Anterior cingulate cortex (tissue), 58 donors: ENCODE results near the gene PGA3.
"Not testable (repeated sequence)": the region's sequence is repeated elsewhere in the genome, so short reads cannot be mapped to it uniquely, and the experiment has no call there.

Experiments
- DNase-seq, 58 donors: peaks; one replicate each; lab custom pipeline; 2025; lab: John Stamatoyannopoulos, UW

PGA3 gene

DNA sequence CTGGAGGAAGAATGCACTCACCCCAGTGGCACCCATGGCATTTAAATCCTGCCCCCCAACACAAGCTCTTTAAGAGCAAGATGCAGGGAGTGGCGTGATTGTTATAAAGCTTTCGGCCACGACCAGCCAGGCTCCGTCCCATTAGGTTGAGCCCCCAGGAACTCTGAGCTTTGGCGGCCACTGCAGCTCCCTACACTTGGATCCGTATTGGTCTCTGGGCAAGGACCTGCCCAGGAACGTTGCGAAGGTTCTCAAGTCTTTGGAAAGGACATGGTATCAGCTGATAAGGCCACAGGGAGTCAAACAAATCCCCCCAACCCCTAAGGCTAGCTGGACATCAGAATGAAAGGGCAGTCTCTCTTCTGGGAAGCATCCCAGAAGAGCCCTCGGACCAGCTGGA, 32.7 kb upstream of the PGA3 start:
- DNase-seq: no peak

DNA sequence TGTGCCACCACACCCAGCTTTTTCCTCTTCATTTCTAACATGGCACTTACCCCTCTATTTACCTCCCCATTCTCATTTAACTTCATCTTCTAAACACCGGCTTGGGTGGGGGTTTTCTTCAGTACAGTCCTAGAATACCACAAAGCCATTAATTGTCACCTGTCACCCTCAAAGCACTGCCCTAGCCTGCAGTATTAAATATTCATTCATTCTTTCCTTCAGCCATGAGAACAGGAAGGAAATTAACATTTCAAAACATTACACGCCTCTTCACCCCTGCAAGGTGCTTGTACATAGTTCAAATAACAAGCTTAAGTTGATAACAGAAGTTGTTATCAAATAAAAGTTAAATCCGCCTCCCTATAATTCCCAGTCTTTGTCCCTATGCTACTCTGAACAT, 31.4 kb upstream of the PGA3 start:
- DNase-seq: no peak

DNA sequence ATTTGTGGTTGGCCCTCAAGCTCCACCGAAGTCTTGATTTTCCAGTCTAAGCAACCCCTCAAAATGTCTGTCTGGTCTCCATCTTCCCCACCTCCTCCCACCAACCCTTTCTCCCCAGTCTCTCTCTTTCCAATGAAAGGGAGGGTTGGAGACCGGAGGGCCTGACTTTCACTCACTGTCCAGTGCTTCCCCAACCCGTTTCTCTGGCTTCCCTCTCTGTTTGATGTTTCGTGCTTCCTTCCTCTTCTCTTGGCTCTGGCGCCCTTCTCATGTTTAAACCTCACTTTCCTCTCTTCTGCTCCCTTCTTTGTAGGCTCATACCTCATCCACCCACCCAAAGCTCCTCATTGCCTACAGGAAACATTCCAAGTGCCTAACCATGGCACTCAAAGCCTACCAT, 31.0 kb upstream of the PGA3 start:
- DNase-seq: no peak

DNA sequence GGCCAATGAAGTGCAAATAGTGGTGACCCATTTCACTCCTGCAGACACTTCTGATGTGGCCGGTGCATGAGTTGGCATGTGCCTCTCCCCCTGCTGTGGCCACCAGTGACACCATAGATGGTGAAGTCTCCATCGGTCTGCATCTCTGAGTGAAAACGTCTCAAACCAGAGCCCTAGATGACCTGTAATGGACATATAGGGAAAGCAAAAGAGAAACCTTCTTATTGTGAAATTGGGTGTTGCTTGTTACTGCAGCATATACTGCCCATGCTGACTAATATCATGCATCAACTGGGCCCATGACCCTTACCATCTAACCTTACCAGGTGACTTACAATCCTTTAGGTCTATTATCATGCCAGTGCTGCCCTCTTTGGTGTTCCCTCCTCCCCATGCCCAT, 30.4 kb upstream of the PGA3 start:
- no peak for DNase-seq

DNA sequence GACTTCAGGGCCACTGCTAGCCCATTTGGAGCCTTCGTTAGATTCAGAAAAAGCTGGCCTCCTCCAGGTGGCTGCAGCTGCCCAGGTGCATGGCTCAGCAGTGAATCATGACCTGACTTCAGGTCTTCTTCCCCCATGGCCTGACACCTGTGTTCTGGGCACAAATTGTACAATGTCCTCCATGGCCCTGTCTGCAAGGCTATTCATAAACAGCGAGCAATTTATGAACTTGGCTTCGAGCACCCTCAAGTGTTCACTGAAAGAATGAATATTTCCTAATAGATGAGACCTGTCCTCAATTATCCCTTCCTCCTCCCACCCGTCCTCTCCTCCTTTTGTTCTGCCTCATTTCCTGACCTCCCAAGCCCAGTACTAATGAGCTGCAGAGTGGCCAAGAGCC, 29.9 kb upstream of the PGA3 start:
- no peak for DNase-seq

DNA sequence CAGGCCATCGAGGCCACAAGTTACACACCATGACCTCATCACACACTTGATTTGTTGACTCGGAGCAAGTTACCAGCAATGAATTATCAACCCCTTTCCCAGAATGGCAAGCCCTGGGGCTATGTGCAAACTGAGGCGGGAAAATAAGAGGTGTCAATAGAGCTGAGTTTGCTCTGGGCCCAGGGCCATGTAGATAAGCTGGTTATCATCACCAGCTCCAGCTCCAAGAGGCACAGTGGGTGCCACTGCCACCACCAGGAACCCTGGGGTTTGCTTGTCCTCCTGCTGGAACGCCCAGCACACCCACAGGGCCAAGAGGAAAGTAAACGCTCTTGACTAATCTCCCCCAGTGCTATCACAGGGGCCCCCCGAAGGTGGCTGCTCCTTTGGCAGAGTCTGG, 29.0 kb upstream of the PGA3 start:
- DNase-seq: no peak

DNA sequence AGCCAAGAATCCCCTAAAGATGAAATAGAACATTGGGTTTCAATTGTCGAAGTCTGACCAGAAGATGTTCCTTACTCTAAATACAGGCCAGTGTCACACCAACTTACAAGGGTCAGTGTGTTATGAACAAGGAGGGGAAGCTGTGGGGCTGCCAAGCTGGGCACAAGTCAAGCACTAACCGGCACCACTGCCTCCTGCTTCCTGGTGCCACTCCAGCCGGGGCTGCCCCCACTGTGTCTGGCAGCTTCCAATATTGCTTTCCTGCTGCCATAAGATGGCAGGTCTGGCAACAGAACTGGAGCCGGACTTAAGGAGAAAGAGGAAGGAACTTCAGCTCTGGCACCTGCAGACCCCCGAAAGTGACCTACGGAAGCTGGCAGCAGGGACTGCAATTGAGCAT, 28.4 kb upstream of the PGA3 start:
- no peak for DNase-seq

DNA sequence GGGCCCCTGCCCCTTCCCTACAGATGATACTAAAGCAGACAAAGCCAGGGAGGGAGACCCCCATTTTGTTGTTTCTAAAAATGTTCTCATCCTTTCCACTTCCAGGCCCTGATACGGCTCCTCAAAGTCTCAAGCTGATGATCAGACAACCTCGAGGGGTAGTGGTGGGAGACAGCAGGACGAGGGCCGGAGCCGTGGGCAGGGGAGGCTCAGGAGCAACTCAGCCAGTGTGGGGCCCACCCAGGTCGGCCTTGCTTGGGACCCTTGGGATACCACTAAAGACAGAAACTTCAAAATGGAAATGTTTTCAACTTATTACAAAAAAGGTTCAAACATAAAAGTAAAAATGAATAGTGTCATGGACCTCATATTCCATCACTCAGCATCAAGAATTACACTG, 26.9 kb upstream of the PGA3 start:
- no peak for DNase-seq

DNA sequence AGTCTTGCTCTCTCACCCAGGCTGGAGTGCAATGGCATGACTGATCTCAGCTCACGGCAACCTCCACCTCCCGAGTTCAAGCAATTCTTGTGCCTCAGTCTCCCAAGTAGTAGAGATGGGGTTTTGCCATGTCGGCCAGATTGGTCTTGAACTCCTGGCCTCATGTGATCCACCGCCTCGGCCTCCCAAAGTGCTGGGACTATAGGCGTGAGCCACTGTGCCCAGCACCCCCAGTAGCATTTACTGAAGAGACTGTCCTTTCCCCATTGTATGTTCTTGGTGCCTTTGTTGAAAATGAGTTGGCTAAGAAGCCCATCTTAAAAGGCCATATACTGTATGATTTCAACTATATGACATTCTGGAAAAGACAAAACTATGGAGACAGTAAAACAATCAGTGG, 23.1 kb upstream of the PGA3 start:
- not testable (repeated sequence) for DNase-seq

DNA sequence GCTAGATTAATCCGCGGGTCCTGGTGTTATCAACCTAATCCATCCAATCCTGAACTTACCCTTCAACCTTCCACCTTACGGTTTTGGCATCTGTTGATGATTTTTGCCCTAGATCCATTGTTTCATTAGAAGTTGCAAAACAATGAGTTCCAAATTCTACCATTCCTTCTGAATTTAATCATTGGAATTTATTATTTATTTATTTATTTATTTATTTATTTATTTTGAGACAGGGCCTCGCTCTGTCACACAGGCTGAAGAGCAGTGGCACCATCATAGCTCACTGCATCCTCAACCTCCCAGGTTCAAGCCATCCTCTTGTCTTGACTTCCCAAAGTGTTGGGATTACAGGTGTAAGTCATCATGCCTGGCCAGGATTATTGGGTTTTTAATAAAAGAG, 21.8 kb upstream of the PGA3 start:
- DNase-seq: no peak

DNA sequence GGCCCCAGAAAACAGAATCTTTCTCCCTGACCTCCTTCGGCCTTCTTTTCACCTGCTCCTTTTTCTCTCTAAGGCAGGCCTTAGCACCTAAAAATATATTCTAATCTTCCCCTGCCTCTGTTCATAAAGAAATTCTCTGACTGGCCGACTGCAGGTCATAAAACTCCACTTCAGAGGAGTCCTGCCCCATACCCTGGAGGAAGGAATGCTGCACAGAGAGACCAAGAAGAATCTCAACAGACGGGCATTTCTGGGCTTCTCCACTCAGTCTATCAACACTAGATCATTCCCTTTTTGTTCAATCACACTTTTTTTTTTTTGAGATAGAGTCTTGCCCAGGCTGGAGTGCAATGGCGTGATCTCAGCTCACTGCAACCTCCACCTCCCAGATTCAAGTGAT, 19.7 kb upstream of the PGA3 start:
- no peak for DNase-seq

DNA sequence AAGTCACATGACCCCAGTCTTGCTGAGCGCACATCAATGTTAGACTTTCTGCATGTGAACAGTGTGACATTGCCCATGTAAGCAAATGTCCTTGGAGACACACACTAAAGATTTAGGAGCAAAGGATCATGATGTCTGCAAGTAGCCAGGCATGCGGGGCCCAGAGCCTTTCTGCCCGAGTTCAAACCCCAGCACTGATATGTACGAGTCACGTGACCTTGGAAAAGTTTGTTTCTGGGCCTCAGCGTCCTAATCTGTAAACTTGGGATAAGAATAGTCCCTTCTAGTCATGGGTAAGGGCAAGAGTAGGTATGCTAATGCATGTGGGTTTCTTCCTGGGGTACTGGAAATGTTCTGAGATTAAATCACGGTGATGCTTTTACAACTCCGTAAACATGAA, 16.8 kb upstream of the PGA3 start:
- no peak for DNase-seq

DNA sequence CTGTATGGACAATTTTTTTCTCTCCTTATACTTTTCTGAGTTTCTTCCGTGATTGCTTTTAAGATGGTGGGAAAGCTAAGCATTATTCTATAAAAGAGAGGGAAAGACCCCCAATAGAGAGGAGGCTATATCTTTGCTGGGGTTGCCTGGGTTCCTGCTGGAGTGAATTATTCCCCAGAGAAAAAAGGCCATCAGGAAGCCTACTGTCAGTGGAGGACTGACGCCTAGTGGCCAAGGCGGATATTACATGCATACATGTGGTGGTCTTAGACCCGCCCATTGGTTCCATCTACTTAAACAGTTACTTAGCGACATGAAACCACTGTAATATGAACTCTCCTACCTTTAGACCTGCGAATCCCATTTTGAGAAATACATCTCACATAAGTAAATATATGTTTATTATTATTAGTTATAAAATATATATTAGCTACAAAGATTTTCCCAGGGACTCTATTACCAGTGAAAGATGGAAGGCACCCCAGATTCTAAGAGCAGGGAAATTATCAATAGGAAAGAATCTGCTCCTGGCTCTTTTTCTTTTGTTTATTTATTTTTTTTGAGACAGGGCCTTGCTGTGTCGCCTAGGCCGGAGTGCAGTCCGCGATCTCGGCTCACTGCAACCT, 15.7 kb upstream of the PGA3 start:
- peak in 43 of 58 donors; percentile 3 to 81 (median 26) for DNase-seq

DNA sequence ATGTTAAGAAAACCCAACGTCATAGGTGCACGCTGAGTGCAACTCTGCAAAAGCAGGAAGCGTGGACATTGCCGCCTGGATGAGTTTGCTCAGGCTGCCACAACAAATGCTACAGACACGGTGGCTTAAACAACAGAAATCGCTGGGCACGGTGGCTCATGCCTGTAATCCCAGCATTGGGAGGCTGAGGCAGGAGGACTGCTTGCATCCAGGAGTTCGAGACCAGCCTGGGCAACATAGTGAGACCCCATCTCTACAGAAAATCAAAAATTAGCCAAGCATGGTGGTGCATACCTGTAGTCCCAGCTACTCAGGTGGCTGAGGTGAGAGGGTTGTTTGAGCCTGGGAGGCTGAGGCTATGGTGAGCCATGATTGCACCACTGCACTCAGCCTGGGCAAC, 13.4 kb upstream of the PGA3 start:
- no peak for DNase-seq

DNA sequence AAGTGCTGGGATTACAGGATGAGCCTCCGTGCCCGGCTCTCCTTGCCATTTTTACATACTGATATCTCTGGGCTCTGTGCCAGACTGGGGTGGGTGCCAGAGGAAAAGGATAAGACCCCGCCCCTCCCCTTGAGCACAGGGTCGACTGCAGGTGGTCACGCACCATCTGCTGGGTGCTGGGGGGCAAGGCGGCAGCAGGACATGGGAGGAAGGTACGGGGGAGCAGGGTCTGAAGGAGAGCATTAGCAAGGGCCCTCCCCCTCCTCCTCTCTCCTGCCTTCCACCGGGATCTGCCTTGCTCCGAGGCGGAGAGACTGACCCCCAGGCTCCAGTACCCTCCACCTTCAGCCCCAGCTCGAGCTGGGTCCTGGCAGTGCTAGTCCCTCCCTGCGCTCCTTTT, 9.7 kb upstream of the PGA3 start:
- no peak for DNase-seq

DNA sequence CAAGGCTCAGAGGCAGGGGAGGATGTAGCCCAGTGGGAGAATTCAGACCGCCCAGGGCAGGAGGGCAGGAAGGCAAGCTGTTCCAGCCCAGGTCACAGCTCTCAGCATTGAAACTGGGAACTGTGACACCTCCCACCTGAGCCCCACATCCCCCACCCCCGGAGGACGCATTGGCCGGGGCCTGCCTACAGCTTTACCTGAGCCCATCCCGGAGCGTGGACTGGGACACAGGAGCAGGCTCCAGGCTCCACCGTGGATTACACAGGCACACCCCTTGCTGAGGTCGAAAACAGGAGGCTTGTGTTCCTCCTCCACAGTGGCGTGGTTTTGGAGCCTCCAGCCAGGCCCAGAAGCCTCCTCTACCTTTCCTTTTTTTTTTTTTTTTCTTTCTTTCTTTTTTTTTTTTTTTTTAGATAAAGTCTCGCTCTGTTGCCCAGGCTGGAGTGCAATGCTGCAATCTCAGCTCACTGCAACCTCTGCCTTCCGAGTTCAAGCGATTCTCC, 9.1 kb upstream of the PGA3 start:
- DNase-seq: no peak

DNA sequence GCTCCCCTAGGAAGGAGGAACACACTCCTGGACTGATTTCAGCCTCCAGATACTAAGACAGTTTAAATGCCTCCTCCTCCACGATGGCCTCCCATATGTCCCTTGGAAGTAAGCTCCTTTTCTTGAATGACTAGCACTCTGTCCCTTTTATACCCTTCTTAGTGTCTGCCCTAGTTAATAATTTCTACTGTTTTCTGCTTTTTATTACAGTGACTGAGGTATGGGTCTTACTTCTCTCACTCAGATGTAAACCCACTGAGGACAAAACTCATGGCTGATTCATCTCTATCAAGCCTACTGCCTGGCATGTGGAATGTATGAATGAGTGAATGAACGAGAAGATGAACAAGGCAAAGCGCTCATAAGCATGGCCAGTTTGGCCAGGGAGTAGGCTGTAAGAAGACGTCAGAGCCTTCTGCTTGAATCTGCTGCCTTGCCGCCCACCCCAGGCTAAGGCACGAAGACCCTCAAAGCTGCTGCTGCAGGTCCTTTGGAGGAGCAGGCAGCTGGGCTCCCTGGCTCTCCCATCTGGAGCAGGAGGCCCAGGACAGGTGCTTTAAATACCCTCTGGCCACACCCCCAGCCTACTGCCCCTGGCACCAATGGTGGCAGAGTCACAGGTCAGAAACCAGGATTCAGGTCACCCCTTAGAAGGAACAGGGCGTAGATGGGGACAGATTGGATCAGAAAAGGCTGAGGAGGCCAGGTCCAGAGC, 8.2 kb upstream of the PGA3 start:
- DNase-seq: no peak

DNA sequence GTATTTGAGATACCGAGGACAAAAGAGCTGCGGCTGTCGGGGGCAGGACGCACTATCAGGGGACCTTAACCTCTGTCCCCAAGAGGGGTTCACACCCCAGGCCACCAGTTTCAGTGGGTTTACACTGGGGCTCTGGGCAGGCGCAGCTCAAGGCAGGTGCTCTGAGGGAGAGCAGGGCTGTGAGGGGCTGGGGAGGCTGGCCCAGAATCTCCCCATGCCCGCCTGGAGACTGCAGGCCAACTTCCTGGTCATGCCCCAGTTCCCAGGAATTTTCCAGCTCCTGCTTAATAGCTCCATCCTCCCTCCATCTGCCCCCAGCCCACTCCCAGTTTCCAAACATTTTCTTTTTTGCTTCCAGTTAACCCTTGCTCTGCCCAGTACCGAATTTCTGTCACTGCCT, 7.6 kb upstream of the PGA3 start:
- DNase-seq: no peak

DNA sequence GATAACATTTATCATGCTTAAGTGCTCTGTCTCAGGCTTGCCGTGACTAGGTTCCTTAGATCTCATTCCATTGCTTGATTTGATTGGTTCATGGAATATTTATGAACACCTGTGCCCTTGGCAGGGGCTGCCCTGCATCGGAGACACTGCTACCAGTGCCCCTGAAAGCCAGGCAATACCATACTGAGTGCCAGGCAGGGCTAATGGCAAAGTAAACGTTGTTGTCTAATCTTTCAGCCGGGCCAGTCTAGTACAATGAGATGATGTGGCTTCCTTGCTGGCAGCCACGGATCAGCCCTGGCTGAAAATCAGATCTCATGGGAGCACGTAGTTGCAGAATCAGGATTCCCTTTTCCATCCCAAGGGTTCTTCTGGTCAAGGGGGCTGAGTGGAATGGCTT, 5.0 kb upstream of the PGA3 start:
- DNase-seq: no peak

DNA sequence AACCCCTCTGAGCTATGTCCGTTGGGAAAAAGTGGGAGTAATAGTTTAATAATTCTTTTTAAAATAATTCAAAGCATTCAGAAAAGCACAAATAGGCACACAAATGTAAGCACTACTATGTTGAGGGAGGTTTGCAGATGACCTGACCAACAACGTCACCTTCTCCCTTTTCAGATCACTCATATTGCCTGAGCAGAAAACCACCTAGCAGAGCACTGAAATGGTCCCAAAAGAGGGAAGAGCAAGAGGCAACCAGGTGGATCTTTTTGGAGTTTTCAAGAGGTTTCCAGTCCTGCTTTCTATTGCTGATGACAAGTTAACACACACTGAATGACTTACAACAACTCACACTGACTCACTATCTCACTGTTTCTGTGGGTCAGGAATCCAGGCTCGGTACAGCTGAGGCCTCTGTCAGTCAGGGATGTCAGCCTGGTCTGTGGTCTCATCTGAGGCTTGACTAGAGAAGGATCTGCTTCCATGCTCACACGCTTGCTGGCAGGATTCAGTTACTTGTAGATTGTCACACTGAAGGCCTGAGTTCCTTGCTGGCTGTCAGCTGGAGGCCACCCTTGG, 4.3 kb upstream of the PGA3 start:
- no peak for DNase-seq

DNA sequence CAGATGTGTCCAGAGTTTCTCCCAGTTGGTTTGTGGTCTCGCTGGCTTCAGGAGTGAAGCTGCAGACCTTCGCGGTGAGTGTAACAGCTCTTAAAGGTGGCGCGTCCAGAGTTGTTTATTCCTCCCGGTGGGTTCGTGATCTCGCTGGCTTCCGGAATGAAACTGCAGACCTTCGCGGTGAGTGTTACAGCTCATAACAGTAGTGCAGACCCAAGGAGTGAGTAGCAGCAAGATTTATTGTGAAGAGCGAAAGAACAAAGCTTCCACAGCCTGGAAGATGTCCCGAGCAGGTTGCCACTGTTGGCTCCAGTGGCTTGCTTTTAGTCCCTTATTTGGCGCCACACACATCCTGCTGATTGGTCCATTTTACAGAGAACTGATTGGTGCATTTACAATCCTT, 1.8 kb upstream of the PGA3 start:
- DNase-seq: no peak

DNA sequence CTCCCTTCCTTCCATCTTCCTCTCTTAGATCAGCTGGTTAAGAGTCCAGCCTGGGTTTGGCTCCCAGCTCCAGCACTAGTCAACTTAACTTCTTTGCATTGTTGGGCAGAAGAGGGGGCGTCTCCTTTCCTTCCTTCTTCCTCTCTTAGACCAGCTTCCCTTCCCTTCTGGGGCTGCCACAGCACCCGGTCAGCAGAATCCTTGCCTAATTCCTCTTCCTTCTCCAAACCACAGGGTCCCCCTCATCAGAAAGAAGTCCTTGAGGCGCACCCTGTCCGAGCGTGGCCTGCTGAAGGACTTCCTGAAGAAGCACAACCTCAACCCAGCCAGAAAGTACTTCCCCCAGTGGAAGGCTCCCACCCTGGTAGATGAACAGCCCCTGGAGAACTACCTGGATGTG, 558 bp downstream of the PGA3 start:
- DNase-seq: not testable (repeated sequence)
